ENCODE data around the gene SLC28A3.
"Not testable (repeated sequence)": the region's sequence is repeated elsewhere in the genome, so short reads cannot be mapped to it uniquely, and the experiment has no call there.

Gene SLC28A3

DNA sequence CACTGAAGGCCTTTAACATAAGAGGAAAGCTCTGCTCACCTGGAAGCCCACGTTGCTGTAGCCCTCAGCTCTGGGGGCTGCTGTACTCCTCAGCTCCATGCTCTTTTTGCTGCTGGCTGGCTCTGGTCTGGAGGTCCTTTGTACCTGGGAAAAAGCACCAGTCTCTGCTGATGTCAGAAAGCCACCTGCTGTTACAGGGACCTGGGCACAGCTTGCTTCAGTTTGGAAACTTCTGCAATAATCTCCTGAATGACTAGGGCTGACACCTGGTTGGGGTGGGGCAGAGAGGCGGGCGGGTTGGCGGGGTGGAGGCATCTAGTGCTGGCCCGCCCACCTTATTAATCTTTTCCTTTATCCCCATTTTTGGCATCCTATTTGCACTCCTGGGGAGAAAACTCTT lies at the start of gene SLC28A3:
Gene SLC28A3 (minus strand): TSS at position 224 of the 400 bp plus-strand sequence. CDS start 125 bp downstream, at position 99.
- no peak for DNase-seq (ENCODE audit: low spot score)

DNA sequence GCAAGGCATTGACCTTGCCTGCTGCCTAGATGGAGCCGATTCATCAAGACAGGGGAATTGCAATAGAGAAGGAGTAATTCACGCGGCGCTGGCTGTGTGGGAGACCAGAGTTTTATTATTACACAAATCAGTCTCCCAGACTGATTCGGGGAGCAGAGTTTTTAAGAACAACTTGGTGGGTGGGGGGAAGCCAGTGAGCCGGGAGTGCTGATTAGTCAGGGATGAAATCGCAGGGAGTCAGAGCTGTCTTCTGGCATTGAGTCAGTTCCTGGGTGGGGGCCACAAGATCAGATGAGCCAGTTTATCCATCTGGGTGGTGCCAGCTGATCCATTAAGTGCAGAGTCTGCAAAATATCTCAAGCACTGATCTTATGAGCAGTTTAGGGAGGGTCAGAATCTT lies 49.7 kb upstream of the SLC28A3 start:
- not testable (repeated sequence) for DNase-seq (ENCODE audit: low spot score)

GRCh38 chr9:84387821-84388220 lies 47.3 kb upstream of the SLC28A3 start:
- DNase-seq (ENCODE audit: low spot score) = no peak

DNA sequence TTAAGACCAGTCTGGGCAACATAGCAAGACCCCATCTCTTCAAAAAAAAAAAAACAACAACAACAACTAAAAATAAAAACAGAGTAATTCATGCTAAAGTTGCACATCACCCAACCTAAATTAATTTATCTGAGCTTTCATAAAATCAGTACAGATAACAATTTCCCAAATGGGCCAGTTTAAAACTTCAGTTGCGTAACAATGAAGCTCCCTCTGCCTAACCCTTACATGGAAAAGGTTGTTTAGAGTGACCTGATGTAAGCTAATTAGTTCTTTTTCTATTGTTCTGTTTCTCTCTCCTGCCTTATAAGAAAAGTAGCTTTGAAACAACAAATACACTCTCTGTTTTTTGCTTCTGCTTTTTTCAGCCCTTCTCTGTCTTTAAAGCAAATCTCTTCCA lies 46.2 kb upstream of the SLC28A3 start:
- DNase-seq (ENCODE audit: low spot score) = no peak

DNA sequence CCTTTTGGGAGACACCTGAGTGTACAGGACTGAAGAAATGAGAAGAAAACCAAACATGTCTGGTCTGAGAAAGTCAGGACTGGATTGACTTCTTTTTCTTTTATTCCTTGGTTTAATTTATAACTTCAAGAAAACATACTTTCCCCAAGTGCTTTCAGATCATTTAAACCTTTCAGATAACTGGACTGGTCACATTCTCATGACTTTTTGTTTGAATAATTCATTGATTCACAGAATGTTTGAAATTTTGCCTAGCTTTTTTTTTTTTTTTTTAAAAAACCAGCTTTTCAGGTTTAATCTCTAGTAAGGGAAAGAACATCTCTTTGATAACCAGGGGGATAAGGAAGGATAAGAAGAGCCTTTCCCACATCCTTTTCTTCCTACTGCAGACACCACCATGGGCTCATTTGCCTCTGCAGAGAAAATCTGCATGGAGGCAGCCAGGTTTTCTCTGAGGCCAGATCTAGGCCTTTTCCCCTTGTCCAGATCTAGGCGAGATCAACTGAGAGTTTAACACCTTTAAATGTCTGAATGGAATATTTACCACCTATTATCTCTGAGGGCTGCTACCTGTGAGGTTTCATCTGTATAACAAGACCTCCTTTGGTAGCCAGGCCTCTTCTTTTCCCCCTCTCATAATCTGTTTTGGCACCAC lies 45.0 kb upstream of the SLC28A3 start:
- no peak for DNase-seq (ENCODE audit: low spot score)

DNA sequence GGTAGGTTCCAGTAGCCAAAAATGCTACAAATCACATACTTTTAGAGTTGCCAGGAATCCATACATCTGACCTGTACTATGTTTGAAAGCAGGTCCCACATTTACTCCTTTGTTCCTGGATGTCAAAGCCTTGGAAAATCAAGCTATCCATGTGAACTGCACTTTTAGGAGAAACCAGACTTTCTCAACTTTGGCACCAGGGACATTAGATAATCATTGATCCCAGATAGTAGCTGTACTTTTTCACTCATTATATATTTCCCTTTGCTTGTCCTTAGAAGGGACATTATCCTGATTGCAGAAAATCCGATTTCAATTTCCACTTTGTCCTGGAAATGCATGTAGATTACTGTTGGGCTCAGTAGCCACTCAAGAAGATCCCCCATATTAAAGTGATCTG lies 44.1 kb upstream of the SLC28A3 start:
- DNase-seq (ENCODE audit: low spot score) = no peak

DNA sequence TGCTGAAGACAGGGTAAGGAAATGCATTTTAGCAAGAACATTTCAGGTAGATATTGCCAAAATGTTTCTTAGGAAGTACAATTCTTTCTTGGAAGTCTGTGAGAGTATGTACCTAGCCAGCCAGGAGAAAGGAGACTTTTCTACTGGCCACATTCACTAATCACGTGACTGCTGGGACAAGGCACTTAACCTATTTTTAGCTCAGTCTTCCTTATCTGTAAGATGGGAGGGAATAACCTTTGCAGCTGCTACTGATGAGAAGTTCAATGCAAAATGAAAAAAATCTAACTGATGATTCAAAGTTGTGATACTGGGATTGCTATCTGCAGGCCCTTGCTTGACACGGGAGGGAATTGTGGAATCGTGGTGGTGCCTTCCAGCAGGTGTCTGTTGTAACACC lies 42.6 kb upstream of the SLC28A3 start:
- DNase-seq (ENCODE audit: low spot score) = no peak

- DNase-seq (ENCODE audit: low spot score) = no peak
Measured at GRCh38 chr9:84382720-84383119, 42.2 kb upstream of the SLC28A3 start.

- no peak for DNase-seq (ENCODE audit: low spot score)
Measured at GRCh38 chr9:84381508-84381907, 41.0 kb upstream of the SLC28A3 start.

DNA sequence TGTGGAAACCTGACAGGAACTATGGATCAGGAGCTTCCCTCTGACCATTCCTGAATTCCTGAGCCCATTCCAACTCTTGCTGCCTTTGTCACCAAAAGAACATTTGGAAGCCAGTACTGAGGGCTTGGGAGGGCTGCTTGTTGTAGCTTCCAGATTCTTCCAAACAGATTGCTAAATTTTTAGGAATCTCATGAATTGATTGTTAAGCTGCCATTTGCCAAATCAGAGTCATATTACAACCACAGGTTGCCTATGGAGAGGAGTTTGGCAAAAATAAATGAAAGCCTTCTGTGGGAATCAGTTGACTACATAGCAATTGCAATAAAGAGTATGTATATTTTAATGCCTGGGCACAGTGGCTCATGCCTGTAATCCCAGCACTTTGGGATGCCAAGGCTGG lies 39.2 kb upstream of the SLC28A3 start:
- DNase-seq (ENCODE audit: low spot score) = no peak

GRCh38 chr9:84375954-84376353 lies 35.4 kb upstream of the SLC28A3 start:
- DNase-seq (ENCODE audit: low spot score) = no peak

DNA sequence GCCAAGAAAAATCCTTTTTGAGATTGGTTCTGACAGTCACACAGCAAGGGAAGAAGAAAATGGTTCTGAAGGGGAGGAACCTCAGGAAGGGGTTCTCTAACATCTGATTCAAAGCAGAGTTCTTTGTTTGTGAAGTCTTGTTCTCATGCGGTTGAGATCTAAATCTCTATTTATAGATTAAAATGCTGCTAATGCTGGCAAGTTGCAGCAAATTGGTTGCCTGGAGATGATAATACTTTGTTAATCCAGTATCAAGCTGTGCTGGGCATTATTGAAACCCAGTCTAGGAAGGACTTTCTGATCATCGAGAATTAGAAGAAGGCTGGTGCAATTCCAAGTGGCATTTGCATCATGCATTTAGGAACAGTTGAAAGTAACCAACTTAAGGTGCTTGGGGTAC lies 34.0 kb upstream of the SLC28A3 start:
- DNase-seq (ENCODE audit: low spot score) = no peak

GRCh38 chr9:84374013-84374412 lies 33.5 kb upstream of the SLC28A3 start:
- DNase-seq (ENCODE audit: low spot score) = no peak

DNA sequence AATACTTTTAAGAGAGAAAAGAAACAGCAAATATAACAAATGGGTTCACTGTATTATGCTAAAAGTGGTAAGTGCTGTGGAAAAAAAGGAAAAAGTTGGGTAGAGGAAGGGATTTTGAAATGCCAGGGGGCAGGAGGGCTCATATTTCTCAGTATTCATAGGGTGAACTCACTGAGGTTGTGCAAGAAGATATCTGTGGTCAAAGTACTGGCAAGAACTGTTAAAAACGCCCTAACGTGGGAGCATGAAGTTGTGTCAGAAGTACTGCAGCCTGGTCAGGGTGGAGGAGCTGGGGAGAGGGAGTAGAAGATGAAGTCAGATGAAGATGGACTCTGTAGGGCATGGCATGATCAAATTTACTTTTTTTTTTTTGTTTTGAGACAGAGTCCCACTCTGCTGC lies 31.2 kb upstream of the SLC28A3 start:
- no peak for DNase-seq (ENCODE audit: low spot score)

DNA sequence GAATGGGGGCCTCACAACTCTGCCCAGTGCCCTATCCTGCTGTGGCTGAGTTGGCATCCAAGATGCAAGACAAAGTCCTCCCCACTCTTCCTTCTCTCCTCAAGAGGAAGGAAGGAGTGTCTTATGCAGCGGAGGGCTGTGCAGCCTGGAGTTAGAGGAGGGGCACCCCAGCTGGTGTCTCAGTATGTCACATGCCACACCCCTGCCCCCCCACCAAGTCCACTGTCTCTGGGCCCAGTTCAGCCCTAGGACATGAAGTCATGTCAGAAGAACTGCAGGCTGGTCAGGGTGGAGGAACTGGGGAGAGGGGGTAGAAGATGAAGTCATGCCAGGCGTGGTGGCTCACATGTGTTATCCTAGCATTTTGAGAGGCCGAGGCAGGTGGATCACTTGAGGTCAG lies 28.0 kb upstream of the SLC28A3 start:
- no peak for DNase-seq (ENCODE audit: low spot score)

DNA sequence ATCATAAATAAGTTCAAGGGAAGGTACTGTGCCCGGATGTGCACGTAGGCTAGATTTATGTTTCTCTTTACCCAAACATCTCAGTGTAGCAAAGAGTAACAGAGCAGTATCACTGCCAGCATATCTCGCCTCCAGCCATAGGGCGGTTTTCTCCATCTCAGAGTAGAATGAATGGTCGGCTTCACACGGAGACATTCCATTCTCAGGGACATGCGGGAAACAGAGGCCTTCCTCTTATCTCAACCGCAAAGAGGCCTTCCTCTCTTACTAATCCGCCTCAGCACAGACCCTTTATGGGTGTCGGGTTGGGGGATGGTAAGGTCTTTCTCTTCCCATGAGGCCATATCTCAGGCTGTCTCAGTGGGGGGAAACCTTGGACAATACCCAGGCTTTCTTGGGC lies 27.2 kb upstream of the SLC28A3 start:
- DNase-seq (ENCODE audit: low spot score) = not testable (repeated sequence)

DNA sequence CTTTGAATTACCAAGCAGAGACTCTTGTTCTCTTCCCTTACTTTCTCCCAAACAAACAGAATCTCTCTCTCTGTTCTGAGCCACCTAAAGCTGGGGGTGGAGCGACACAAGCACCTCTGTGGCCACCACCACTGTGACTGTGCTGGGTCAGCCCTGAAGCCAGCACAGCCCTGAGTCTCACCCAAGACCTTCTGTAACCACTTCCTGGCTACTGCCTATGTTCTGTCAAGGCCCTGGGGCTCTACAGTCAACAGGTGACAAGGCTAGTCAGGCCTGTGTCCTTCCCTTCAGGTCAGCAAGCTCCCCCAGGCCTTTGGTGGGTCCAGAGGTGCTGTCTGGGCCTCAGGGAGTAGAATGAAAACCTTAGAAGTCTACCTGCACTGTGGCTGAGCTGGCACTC lies 26.1 kb upstream of the SLC28A3 start:
- no peak for DNase-seq (ENCODE audit: low spot score)

DNA sequence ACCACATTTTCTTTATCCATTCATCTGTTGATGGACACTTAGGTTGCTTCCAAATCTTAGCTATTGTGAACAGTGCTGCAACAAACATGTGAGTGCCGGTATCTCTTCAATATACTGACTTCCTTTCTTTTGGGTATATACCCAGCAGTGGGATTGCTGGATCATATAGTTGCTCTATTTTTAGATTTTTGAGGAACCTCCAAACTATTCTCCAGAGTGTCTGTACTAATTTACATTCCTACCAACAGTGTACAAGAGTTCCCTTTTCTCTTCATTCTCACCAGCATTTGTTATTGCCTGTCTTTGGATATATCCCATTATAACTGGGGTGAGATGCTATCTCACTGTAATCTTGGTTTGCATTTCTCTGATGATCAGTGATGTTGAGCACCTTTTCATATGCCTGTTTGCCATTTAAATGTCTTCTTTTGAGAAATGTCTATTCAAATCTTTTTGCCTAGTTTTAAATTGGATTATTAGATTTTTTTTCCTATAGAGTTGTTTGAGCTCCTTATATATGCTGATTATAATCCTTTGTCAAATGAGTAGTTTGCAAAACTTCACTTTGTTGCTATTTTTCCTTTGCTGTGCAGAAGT lies 24.4 kb upstream of the SLC28A3 start:
- DNase-seq (ENCODE audit: low spot score) = not testable (repeated sequence)

- DNase-seq (ENCODE audit: low spot score) = no peak
Measured at GRCh38 chr9:84361645-84362044, 21.1 kb upstream of the SLC28A3 start.

- no peak for DNase-seq (ENCODE audit: low spot score)
Measured at GRCh38 chr9:84357275-84357674, 16.7 kb upstream of the SLC28A3 start.

- DNase-seq (ENCODE audit: low spot score) = no peak
Measured at GRCh38 chr9:84354035-84354434, 13.5 kb upstream of the SLC28A3 start.

- no peak for DNase-seq (ENCODE audit: low spot score)
Measured at GRCh38 chr9:84349671-84350070, 9.1 kb upstream of the SLC28A3 start.

DNA sequence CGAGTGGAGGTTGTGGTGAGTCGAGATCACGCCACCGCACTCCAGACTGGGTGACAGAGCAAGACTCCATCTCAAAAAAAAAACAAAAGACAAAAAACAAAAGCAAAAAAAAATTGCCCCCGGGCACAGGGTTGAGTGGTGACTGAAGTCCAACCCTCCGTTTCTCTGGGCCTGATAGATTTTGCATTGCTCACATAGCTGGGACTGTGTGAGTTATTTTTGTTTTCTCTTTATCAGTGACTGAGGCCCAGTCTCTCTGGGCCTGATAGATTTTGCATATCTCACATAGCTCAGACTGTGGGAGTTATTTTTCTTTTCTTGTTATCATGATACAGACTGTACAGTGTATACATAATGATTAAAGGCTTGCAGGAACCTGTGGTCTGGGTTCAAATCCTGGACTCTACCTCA lies 2.6 kb upstream of the SLC28A3 start:
- DNase-seq (ENCODE audit: low spot score) = no peak

- no peak for DNase-seq (ENCODE audit: low spot score)
Measured at GRCh38 chr9:84339962-84340361, 596 bp downstream of the SLC28A3 start.
